ENCODE data around the gene ENKD1. TPM values are rescaled to one million over a fixed set of nuclear protein-coding genes. Genes with fewer than 3 reads are reported as not detected.

ENKD1 gene
- total RNA-seq, 1 donor from 2014 or later = 34.4 TPM

DNA sequence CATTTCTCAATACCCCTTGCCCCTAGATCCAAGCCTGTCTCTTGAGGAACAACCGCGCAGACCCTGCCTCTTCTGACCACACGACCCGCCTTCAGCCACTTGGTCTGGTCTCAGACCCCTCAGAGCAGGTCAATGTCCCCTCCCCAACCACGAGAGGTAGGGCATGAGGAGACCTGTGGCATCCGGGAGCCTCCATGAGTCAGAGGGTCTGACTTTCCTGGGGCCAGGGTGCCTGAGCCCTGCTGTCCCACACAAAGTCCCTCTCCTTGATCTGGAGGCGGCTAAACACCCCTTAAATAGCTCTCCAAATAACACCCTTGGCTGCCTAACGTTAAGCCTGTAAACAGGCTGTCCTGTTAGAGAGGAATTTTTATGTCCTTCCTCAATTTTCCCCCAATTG is 16.5 kb downstream of the ENKD1 start:
- no peak for DNase-seq (ENCODE audit: low spot score)

DNA sequence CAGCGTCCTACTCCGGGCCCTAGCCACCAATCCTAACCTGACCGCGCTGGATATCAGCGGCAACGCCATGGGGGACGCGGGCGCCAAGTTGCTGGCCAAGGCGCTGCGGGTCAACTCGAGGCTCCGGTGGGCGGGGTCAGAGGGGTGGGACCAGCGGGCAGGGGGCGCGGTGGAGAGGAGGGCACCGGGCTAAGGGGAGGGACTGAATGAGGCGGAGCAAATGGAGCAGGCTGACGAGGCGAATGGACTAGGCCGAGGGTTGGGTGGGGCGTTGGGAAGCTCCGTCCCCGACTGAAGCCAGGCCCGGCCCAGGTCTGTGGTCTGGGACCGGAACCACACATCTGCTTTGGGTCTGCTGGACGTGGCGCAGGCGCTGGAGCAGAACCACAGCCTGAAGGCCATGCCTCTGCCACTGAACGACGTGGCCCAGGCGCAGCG is 17.0 kb downstream of the ENKD1 start:
- no peak for DNase-seq (ENCODE audit: low spot score)

DNA sequence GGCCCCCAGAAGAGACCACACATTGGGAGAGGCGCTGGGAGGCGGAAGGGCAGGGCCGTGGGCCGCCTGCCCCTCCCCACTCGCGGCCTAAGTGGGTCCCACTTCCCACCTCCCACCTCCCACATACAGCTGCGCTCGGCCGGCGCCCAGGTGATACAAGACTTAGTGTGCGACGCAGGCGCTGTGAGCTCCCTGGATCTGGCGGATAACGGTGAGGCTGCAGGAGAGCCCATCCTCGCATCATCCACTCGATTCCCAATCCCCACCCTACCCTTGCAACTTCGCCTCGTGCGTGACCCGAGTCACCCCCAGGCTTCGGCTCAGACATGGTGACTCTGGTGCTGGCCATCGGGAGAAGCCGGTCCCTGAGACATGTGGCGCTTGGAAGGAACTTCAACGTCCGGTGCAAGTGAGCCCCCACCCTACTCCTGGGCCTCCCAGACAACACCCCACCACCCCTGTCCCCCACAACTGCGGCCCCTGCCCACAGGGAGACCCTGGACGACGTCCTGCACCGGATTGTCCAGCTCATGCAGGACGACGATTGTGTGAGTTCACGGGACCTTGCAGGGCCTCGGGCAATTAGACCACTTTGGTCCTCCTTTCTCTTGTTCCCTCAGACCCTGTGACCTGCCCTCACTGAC is 17.7 kb downstream of the ENKD1 start:
- no peak for DNase-seq (ENCODE audit: low spot score)

DNA sequence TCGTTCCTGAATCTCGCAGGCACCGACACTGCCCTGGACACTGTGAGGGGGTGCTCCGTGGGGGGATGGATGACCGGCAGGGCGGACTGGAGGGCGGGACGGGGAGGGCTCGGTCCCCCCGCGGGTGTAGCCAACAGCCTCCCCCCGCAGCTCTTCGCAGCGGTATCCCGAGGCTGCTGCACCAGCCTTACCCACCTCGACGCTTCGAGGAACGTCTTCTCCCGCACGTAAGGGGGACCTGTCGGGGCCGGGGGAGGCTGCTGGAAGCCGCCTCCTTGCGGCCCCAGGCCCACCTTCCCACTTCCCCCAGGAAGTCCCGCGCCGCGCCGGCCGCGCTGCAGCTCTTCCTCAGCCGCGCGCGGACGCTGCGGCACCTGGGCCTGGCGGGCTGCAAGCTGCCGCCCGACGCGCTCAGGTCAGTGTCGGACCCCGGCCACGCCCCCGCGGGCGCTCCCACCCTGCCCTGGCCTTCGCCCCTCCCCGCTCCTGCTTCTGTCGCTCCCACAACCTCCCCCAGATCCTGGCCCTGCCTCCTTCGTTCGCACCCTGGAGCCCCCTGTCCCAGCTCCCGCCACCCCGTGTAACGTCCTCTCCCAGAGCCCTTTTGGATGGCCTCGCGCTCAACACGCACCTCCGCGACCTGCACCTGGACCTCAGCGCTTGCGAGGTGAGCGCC is 18.3 kb downstream of the ENKD1 start:
- DNase-seq (ENCODE audit: low spot score) = no peak

DNA sequence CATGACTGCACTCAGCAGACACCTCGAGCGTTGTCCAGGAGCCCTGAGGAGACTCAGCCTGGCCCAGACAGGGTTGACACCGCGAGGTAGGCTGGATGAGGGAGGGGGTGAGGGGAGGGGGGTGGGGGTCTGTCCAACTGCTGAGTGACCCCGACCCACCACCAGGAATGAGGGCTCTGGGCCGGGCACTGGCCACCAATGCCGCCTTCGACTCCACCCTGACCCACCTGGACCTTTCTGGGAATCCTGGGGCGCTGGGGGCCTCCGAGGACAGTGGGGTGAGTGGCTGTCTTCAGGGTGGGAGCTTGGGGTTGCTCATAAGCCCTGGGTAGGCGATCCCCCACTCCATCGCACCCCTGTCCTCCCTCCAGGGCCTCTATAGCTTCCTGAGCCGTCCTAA is 18.9 kb downstream of the ENKD1 start:
- DNase-seq (ENCODE audit: low spot score) = no peak

DNA sequence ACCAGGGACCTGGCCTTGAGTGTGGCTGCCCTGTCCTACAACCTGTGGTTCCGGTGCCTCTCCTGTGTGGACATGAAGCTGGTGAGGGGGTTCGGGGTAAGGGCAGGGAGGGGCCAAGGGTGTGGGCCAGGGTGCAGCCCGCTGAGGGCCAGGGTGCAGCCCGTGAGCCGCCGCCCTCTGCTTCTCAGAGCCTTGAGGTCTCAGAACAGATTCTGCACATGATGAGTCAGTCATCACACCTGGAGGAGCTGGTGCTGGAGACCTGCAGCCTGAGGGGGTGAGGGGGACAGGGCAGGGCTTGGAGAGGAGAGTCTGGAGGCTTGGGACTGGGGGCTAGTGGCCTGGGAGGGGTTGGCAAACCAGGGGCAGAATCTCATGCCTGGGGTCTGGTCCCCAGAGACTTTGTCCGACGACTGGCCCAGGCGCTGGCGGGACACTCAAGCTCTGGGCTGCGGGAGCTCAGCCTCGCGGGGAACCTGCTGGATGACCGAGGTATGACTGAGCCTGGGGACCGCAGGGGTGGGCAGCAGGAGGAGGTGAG is 19.4 kb downstream of the ENKD1 start:
- no peak for DNase-seq (ENCODE audit: low spot score)

DNA sequence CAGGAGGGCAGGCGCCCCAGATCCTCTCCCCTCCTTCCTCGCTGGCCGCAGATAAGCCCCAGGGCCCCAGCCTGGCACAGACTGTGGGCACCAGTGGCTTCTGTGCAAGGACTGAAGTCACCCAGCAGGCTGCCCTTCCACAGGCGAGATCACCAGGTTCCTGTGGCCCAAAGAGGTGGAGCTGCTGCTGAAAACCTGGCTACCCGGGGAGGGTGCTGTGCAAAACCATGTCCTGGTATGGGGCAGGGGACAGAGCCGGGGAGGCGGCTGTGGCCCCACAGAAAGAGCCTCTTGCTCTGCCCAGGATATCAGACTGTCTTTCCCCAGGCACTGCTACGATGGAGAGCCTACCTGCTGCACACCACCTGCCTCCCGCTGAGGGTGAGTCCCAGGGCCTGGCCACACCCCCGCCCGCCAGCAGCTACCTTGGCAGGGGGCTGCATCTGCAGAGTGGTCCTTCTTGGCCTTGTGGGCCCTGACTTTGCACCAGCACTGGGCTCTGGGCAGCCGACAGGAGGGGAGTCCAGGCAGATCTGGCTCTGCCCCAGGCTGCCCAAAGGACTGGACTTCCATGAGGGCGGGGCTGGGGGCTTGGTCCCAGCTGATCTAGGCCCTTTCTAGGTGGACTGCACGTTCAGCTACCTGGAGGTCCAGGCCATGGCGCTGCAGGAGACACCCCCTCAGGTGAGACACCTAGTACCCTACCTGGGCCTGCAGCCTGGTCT is 21.0 kb downstream of the ENKD1 start:
- no peak for DNase-seq (ENCODE audit: low spot score)

DNA sequence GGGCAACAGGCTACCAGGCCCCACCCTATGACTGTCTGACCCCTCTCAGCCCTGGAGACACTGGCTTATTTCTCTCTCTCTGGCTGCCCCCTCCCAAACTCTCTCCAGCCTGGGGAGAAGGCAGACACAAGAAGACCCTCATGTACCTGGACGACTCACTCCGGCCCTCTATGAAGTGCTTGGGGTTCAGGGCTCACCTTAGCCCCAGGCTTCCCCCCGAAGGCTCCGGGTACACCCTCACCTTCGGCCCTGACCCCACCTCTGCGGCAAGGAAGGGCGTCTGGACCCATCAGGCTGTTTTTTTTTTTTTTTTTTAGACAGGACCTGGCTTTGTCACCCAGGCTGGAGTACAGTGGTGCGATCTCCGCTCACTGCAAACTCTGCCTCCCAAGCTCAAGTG is 22.5 kb downstream of the ENKD1 start:
- no peak for DNase-seq (ENCODE audit: low spot score)

DNA sequence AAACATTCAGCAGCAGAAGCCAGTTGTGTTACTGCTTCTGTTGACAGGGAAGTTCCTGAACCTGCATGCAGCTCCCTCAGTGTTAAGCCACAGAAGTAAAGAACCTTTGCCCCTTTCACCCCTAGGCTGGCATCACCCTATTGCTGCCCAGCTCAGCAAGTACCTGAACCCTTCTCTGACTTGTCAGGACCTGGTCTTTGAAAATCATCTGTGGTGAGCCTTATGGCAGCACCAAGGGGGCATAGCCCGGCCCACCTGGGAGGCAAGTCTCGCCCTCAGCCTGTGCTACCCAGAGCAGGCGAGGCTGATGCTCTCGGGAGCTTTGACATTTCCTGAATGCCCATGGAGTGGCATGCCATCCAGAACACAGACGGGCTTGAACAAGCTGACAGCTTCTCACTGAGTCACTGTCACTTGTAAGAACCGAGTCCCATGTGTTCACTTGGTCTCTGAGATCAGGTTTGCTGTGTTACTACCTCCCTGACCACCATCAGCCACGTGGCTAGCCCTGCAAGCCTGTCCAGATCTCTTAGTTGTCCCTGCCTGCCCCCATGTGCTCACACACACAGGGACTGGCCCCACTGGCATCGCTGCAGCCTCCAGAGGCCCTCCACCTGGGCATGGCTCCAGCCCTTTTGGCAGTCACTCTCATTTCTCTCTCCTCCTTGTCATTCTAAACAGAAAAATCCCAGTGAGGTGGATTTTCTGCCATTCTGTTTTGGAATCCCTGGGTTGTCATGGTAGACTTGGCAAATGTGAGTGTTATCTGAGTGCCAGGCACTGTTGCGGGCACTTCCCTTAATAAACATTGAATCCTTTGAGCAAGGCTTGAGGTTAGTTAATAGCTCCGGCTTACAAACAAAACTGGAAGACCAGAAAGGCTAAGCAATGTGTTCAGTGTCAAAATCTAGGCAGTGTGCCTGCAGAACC is 24.5 kb downstream of the ENKD1 start:
- no peak for DNase-seq (ENCODE audit: low spot score)

DNA sequence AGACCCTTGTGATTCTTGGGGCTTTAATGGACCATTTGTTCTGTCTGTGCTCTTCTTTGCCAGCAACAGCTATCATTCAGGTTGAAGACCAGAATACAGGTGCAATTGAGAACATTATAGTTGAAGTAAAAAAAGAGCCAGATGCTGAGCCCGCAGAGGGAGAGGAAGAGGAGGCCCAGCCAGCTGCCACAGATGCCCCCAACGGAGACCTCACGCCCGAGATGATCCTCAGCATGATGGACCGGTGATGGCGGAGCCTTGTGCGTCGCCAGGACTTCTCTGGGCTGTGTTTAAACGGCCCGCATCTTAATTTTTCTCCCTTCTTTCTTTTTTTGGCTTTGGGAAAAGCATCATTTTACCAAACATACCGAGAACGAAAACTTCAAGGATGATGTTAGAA is 28.9 kb downstream of the ENKD1 start:
- no peak for DNase-seq (ENCODE audit: low spot score)

DNA sequence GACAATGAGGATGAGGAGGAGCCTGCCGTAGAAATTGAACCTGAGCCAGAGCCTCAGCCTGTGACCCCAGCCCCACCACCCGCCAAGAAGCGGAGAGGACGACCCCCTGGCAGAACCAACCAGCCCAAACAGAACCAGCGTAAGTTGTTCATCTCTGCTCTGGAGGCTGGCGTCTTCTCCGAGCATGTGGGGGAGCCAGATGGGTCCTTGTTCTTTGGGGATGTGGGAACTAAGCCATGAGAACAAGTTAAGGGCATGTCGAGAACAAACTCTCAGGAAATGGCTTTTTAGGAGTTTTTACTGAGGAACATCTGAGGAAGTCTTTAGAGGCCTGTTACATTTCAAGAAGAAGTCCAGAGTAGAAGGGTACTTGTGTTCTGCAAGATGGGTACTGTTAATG is 29.8 kb downstream of the ENKD1 start:
- no peak for DNase-seq (ENCODE audit: low spot score)

DNA sequence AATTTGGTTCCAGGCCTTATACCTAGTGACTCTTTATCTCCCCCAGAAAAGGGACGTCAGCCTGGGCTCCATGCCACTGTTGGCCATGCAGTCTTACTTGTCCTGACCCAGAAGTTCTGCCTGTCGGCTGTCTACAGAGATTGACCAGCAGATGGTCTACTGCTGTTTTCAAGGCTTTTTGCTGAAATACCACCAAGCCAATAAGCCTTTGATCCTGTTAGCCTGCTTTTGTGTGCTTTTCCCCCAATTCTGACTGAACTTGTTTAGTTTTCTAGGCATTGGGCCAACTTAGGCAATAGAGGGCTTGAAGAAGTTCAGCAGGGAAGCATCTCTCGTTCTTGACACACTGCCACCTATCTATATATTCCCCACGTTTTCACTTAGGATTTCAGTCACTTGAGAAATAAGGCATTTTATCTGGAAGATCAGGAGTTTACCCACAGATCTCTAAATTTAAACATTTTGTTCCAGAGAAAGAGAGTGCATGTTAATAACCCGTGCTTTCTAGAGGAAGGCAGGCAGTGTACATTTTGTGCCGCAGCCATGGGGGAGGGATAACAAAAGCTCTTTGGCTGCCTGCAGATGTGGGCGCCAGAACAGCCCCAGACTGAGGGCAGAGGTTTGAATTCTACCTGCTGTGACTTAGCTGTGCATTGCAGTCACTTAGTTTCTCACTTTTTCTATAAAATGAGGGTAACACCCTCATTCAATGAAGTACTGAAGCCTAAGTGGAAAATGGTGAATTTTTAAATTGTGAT is 34.0 kb downstream of the ENKD1 start:
- DNase-seq (ENCODE audit: low spot score) = no peak

DNA sequence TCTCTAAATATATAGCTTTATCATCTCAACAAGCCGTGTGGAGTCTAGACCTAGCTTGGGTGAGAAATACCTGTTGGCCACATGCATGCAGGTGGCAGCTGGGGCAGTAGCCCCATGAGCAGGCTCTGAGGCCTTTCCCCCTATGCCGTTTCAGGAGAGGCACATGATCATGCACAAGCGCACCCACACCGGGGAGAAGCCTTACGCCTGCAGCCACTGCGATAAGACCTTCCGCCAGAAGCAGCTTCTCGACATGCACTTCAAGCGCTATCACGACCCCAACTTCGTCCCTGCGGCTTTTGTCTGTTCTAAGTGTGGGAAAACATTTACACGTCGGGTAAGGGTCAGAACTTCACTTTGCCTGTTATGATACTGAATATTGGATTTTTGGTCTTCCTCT is 38.3 kb downstream of the ENKD1 start:
- no peak for DNase-seq (ENCODE audit: low spot score)

DNA sequence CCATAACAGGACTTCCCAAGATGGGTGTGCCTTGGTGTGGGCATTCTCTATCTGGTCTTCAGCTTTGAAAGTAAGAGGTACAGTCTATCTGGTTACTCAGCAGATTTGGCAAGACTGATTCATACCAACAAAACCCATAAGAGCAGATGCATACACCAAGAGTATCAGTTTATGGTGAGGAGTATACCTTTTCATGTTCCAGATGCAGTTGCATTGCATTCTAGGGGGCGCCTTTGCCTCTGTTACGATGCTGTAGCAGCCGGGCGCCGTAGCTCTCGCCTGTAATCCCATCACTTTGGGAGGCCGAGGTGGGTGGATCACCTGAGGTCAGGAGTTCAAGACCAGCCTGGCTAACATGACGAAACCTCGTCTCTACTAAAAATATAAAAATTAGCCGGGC is 52.7 kb downstream of the ENKD1 start:
- DNase-seq (ENCODE audit: low spot score) = no peak

Other genes with a start within 250 kb of the ENKD1 start
- 29.1 TPM for gene HSD11B2, start 235.6 kb downstream of the ENKD1 start, total RNA-seq
- 106 TPM for gene ATP6V0D1, start 185.6 kb downstream of the ENKD1 start, total RNA-seq
- not detected for gene AGRP, start 183.2 kb downstream of the ENKD1 start, total RNA-seq
- 70.6 TPM for gene RIPOR1, start 137.9 kb downstream of the ENKD1 start, total RNA-seq
- gene CTCF, start 104.2 kb downstream of the ENKD1 start, total RNA-seq = 39.8 TPM
- 4.3 TPM for gene CARMIL2, start 21.6 kb downstream of the ENKD1 start, total RNA-seq
- gene ACD, start 6.5 kb downstream of the ENKD1 start, total RNA-seq = 25.4 TPM
- gene PARD6A, start 5.8 kb downstream of the ENKD1 start, total RNA-seq = 10.4 TPM
- gene C16orf86, start 64 bp upstream of the ENKD1 start, total RNA-seq = 6.4 TPM
- gene GFOD2, start 52.6 kb upstream of the ENKD1 start, total RNA-seq = 25.9 TPM
- 22.7 TPM for gene RANBP10, start 139.8 kb upstream of the ENKD1 start, total RNA-seq
- gene TSNAXIP1, start 140.1 kb upstream of the ENKD1 start, total RNA-seq = 4.1 TPM
- 27.2 TPM for gene THAP11, start 175.6 kb upstream of the ENKD1 start, total RNA-seq
- 69.3 TPM for gene NUTF2, start 180.2 kb upstream of the ENKD1 start, total RNA-seq
- gene CENPT, start 180.9 kb upstream of the ENKD1 start, total RNA-seq = 44.6 TPM
- 59.5 TPM for gene EDC4, start 206.3 kb upstream of the ENKD1 start, total RNA-seq
- gene NRN1L, start 218.1 kb upstream of the ENKD1 start, total RNA-seq = 1.2 TPM
- 31.6 TPM for gene PSKH1, start 226.5 kb upstream of the ENKD1 start, total RNA-seq